Measurements from ENCODE around the gene TOX3.

TOX3 gene

DNA sequence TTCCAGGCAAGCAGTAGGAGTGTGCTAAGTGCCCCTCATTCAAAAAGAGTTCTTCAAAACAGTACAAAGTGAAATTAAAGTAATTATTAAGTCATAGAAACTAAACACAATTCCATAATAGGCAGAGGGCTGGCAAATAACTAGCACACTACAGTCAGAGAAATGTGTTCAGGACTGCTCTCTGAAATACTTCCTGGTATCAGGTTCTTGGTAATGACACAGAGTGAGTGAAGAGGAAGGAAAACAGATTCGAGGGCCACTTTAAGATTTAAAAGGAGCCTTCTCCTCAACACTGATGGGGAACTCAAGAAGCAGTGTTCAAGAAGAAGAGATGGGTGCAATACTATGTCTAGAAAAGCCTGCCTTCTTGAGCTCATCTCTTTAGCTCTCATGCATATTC lies 139.2 kb downstream of the TOX3 start:
- H3K4me3 ChIP-seq (ENCODE audit: low read depth, low read length), result no peak overlapping the region
- TF ChIP-seq, protein P1, sequence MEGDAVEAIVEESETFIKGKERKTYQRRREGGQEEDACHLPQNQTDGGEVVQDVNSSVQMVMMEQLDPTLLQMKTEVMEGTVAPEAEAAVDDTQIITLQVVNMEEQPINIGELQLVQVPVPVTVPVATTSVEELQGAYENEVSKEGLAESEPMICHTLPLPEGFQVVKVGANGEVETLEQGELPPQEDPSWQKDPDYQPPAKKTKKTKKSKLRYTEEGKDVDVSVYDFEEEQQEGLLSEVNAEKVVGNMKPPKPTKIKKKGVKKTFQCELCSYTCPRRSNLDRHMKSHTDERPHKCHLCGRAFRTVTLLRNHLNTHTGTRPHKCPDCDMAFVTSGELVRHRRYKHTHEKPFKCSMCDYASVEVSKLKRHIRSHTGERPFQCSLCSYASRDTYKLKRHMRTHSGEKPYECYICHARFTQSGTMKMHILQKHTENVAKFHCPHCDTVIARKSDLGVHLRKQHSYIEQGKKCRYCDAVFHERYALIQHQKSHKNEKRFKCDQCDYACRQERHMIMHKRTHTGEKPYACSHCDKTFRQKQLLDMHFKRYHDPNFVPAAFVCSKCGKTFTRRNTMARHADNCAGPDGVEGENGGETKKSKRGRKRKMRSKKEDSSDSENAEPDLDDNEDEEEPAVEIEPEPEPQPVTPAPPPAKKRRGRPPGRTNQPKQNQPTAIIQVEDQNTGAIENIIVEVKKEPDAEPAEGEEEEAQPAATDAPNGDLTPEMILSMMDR (IDR thresholded peaks at IDR 0.05; ENCODE audit: insufficient read depth, low read length, missing control alignments), result no peak
- POLR2A ChIA-PET, result no interaction called here
- no peak for DNase-seq (ENCODE audit: low read depth, low spot score)
- CTCF ChIA-PET, result no interaction called here

DNA sequence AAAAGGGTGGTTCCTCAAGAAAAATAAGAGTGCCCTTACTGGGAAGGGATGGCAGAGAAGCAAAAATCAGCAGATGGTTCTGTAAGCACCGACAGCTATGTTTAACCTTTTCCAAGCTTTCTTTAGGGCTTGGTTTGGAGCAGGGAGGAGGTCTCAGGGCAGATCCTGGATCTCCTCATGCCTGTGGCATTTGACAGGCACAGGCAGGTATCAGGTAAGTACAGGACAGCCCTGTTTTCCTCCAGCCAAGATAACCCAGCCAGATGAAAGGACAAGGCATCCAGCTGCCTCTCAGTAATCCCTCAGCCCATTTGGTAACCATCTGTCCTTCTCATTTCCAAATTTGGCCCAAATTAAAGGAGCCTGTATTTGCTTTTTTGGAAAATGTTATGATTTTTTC lies 141.5 kb downstream of the TOX3 start:
- DNase-seq (ENCODE audit: low read depth, low spot score), result no peak
- POLR2A ChIA-PET, result no interaction called here
- CTCF ChIA-PET, result no interaction called here
- TF ChIP-seq, protein P1 (IDR thresholded peaks at IDR 0.05; ENCODE audit: insufficient read depth, low read length, missing control alignments), result no peak
- H3K4me3 ChIP-seq (ENCODE audit: low read depth, low read length), result no peak overlapping the region

DNA sequence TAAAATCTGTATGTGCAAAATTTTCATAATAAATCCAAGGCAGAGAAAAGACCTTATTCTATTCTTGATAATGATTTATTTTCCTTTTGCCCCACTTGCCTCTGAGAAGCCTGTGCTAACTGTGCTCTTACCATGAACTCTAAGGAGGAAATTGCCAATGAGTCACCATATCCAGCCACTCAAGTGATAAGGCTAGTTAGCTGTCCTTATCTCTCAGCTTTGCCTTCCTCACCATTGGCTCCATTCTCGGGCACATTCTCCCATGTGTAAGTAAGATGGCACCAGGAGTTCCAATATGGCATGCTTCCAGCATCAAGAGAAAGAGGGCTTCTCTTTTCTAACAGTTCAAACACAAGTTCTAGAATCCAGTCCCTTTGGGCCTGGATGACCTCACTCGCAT lies 142.4 kb downstream of the TOX3 start:
- no peak for DNase-seq (ENCODE audit: low read depth, low spot score)
- TF ChIP-seq, protein P1 (IDR thresholded peaks at IDR 0.05; ENCODE audit: insufficient read depth, low read length, missing control alignments), result no peak

DNA sequence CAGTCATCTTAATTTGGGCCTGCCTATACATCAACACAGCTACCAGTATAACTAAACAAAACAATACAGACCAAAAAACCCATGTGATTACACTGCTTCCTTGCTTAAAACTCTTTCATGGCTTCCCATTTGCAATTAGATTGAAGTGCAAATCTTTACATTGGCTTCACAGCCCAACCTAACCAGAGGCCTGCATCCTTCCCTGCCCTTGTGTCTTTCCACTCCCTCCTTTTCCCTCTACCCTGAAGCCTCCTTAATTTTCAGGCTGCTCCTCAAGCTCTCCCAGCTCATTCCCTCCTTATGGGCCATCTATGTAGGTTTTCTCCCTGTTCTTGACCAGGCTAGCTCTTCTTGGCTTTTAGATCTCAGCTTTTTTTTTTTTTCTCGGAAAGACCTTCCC lies 147.8 kb downstream of the TOX3 start:
- ChIA-PET POLR2A (no interaction called here), CTCF (no interaction called here)
- TF ChIP-seq, protein P1 (IDR thresholded peaks at IDR 0.05; ENCODE audit: insufficient read depth, low read length, missing control alignments), result no peak
- no peak overlapping the region for H3K4me3 ChIP-seq (ENCODE audit: low read depth, low read length)
- DNase-seq (ENCODE audit: low read depth, low spot score), result no peak

More for the DNA sequence above, 142.4 kb downstream of the TOX3 start:
- ChIA-PET CTCF (no interaction called here), POLR2A (no interaction called here)
- no peak overlapping the region for H3K4me3 ChIP-seq (ENCODE audit: low read depth, low read length)

DNA sequence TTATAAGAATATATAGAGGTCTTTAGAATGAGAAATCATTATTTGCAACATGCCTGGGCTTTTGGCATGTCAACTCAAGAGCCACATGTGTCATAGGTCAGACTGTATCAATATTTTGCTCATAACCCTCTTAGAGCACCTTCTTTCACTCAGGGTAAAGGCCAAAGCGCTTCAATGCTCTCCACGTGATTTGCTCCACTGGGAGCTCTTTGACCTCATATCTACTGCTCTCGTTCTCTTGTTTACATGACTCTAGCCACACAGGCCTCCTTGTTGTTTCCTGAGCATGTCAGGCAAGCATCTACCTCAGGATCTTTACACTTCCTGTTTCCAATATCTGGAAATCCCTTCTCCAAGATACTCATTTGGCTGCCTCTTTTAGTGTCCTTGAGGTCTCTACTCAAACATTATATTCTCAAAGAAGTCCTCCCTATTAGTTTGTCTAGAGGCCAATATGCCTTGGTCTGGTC lies 148.4 kb downstream of the TOX3 start:
- TF ChIP-seq, protein P1 (IDR thresholded peaks at IDR 0.05; ENCODE audit: insufficient read depth, low read length, missing control alignments), result no peak
- CTCF ChIA-PET, result no interaction called here
- POLR2A ChIA-PET, result no interaction called here
- DNase-seq (ENCODE audit: low read depth, low spot score), result no peak
- no peak overlapping the region for H3K4me3 ChIP-seq (ENCODE audit: low read depth, low read length)

DNA sequence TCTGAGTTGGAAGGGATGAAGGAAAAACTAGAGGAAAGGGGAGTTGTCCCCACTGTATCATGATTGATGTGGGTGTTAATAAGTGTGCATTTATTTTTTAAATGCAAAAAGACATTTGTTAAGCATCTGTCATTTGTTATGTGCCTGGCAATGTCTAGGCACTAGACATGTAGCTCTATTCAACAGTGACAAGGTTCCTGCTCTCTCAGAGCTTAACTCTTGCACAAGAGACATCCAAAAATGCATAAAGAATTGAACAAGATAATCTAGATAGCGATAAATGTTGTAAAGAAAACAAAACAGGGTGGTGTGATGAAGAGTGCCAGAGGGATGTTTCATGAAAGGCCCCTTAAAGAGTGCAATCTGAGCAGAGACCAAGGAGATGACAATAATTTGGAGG lies 148.9 kb downstream of the TOX3 start:
- no peak for DNase-seq (ENCODE audit: low read depth, low spot score)
- no peak overlapping the region for H3K4me3 ChIP-seq (ENCODE audit: low read depth, low read length)
- CTCF ChIA-PET, result no interaction called here
- POLR2A ChIA-PET, result no interaction called here
- TF ChIP-seq, protein P1 (IDR thresholded peaks at IDR 0.05; ENCODE audit: insufficient read depth, low read length, missing control alignments), result no peak
